OCI-LY7 (cell line): Measurements from ENCODE around the gene ELMO1. TPM values are rescaled to one million over a fixed set of nuclear protein-coding genes. Genes with fewer than 3 reads are reported as not detected.

Source experiments
- BruUV-seq: library from RNA; stranded (reverse); fragments of 400-500 nt; replicated peaks from 2 replicates; lab custom pipeline; 2021; lab: Mats Ljungman, UMichigan
- CTCF ChIA-PET: fragments of 300-600 bp; sonication (Branson Sonifier 250); formaldehyde crosslinking; loops from one replicate; lab custom pipeline; 2022; ENCODE audit warnings: antibody characterized with exemption; ENCODE audit not compliant: unreplicated experiment; lab: Charles Lee
- POLR2A ChIA-PET: fragments of 300-600 bp; sonication (Branson Sonifier 250); formaldehyde crosslinking; loops from one replicate; lab custom pipeline; 2022; ENCODE audit warnings: antibody characterized with exemption; lab: Charles Lee
- DNase-seq: peaks from one replicate; pipeline ENCODE4 v3.0.0-alpha.2; 2015; ENCODE audit warnings: low spot score
- H2AFZ ChIP-seq: fragments of 200-600 bp; sonication (generic), shearing (Covaris generic); 2 replicates; pipeline ENCODE4 v1.6.1; 2014; ENCODE audit warnings: mild to moderate bottlenecking, antibody characterized with exemption, low read length, moderate library complexity
- H3K27ac ChIP-seq: fragments of 200-600 bp; sonication (generic); 2 replicates; pipeline ENCODE4 v1.5.1; 2014; ENCODE audit warnings: mixed run types, low read depth, mild to moderate bottlenecking, moderate library complexity, low read length, inconsistent platforms; ENCODE audit not compliant: poor library complexity, severe bottlenecking
- H3K36me3 ChIP-seq: fragments of 200-600 bp; sonication (generic); 2 replicates; pipeline ENCODE4 v1.6.1; 2014; ENCODE audit warnings: mild to moderate bottlenecking, antibody characterized with exemption, low read length, moderate library complexity, mixed read lengths; ENCODE audit not compliant: insufficient read depth
- H3K4me1 ChIP-seq: fragments of 200-600 bp; sonication (generic); 2 replicates; pipeline ENCODE4 v1.5.1; 2014; ENCODE audit warnings: mild to moderate bottlenecking, low read length; ENCODE audit not compliant: insufficient read depth, poor library complexity, severe bottlenecking
- H3K4me2 ChIP-seq: fragments of 200-600 bp; sonication (generic); 2 replicates; pipeline ENCODE4 v1.6.1; 2014; ENCODE audit warnings: mild to moderate bottlenecking, low read length
- H3K4me3 ChIP-seq: fragments of 200-600 bp; sonication (generic); 2 replicates; pipeline ENCODE4 v1.5.1; 2014; ENCODE audit warnings: mild to moderate bottlenecking, low read depth, low read length; ENCODE audit not compliant: poor library complexity, severe bottlenecking
- H3K79me2 ChIP-seq: fragments of 200-600 bp; sonication (generic); 2 replicates; pipeline ENCODE4 v1.6.1; 2016; ENCODE audit warnings: low read depth, mild to moderate bottlenecking, low read length, moderate library complexity, mixed read lengths; ENCODE audit not compliant: insufficient read depth
- H3K9me2 ChIP-seq: fragments of 200-600 bp; sonication (generic); 2 replicates; pipeline ENCODE4 v1.6.1; 2016; ENCODE audit warnings: mild to moderate bottlenecking, low read length, mixed read lengths; ENCODE audit not compliant: insufficient read depth
- H3K9me3 ChIP-seq: fragments of 200-600 bp; sonication (generic); 2 replicates; pipeline ENCODE4 v1.6.1; 2014; ENCODE audit warnings: mild to moderate bottlenecking, mixed run types, low read length, mixed read lengths
- H4K20me1 ChIP-seq: fragments of 200-600 bp; sonication (generic); 2 replicates; pipeline ENCODE4 v1.6.1; 2014; ENCODE audit warnings: mild to moderate bottlenecking, antibody characterized with exemption, low read length, moderate library complexity, mixed read lengths; ENCODE audit not compliant: insufficient read depth
- EZH2phosphoT487 ChIP-seq: fragments of 200-600 bp; sonication (generic); IDR thresholded peaks from 2 replicates; pipeline ENCODE4 v1.6.1; 2018; ENCODE audit warnings: low read depth, borderline replicate concordance, mild to moderate bottlenecking, mixed run types, antibody characterized with exemption, low read length, moderate library complexity, mixed read lengths
- intact Hi-C: fragments of 100-400 bp; cut with micrococcal nuclease; formaldehyde crosslinking; loops from one replicate; pipeline ENCODE4 v1.10.0; 2022; ENCODE audit not compliant: unreplicated experiment
- total RNA-seq, 2 experiments: library from RNA; depleted of rRNA in 1 of 2; stranded (reverse); fragments of >200 nt in 1 of 2; shearing (Covaris generic) in 1 of 2; gene quantifications; 2 replicates each; pipeline ENCODE4 v1.2.3, GENCODE V29; 2014 to 2022
- TF ChIP-seq, protein P1 (sequence below): fragments of 200-600 bp; sonication (generic); conservative IDR thresholded peaks from 2 replicates; pipeline ENCODE4 v1.5.1; 2014; ENCODE audit warnings: mild to moderate bottlenecking, antibody characterized with exemption, low read length, moderate library complexity, mixed read lengths

ELMO1 gene
- total RNA-seq, 2 experiments from 2014 or later = 101 to 103 TPM

DNA sequence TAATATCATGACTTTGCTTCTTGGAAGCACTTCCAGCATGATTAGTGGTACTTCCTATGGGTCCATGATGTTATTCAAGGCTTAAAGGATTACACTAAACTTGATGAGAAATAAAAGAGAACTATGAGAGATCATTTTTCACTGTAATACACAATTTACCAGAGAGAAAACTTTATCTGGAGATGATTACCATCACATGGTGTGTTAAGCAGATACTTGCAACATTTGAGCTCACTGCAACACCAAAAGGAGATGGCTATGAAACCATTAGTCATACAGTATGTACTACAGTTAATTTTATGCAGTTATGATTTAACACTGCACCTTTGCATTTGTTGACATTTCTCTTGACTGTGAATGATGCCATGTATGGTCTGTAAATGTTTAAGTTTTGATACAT is 413.0 kb downstream of the ELMO1 start:
- POLR2A ChIA-PET = interaction anchor here (1.0 to 1.3 kb wide), 2 partner anchors 9 kb away, joined by 3 read pairs; no protein-coding TSS in a partner anchor
- BruUV-seq = no TSS peak
- H4K20me1 ChIP-seq = no peaks in the 10 kb centered on the region
- H3K4me3 ChIP-seq = no peak overlapping the region
- no peaks in the 10 kb centered on the region for H3K9me2 ChIP-seq
- no peak overlapping the region for H3K4me2 ChIP-seq
- H3K9me3 ChIP-seq = no peaks in the 10 kb centered on the region
- no peak overlapping the region for H3K27ac ChIP-seq
- H3K4me1 ChIP-seq = no peaks in the 10 kb centered on the region
- no peak for TF ChIP-seq EZH2phosphoT487
- TF ChIP-seq, protein P1, sequence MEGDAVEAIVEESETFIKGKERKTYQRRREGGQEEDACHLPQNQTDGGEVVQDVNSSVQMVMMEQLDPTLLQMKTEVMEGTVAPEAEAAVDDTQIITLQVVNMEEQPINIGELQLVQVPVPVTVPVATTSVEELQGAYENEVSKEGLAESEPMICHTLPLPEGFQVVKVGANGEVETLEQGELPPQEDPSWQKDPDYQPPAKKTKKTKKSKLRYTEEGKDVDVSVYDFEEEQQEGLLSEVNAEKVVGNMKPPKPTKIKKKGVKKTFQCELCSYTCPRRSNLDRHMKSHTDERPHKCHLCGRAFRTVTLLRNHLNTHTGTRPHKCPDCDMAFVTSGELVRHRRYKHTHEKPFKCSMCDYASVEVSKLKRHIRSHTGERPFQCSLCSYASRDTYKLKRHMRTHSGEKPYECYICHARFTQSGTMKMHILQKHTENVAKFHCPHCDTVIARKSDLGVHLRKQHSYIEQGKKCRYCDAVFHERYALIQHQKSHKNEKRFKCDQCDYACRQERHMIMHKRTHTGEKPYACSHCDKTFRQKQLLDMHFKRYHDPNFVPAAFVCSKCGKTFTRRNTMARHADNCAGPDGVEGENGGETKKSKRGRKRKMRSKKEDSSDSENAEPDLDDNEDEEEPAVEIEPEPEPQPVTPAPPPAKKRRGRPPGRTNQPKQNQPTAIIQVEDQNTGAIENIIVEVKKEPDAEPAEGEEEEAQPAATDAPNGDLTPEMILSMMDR = no peak
- peaks cover 18% of the 10 kb centered on the region; the same call in 1 of the 2 replicates for H3K36me3 ChIP-seq
- no peak for DNase-seq
- CTCF ChIA-PET = no interaction called here
- intact Hi-C loops = no loop called here
- no peak overlapping the region for H2AFZ ChIP-seq
- no peaks in the 10 kb centered on the region for H3K79me2 ChIP-seq

DNA sequence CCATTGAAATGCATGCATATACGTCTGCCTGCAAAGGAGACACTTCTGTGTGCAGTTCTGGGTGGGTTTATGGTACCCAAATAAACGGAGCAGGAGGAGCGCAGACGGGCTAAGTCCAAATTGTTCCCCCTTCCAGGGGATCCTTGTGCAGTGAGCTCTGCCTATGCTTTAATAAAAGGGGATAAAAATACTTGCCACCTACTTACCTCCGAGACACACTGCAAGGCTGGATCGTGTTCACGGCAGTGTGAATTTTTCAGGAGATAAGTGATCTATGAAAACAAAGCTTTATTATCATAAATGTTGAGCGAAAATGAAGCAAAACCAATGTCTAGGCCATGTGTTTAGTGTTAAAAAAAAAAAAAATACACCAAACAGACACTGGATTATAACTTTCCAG is 415.5 kb downstream of the ELMO1 start:
- CTCF ChIA-PET = no interaction called here
- DNase-seq = no peak
- Histone ChIP-seq H3K27ac (no peak overlapping the region), H3K9me2 (no peaks in the 10 kb centered on the region), H3K9me3 (no peaks in the 10 kb centered on the region), H3K4me1 (no peaks in the 10 kb centered on the region), H3K4me2 (no peak overlapping the region), H4K20me1 (no peaks in the 10 kb centered on the region), H3K4me3 (no peak overlapping the region), H3K36me3 (peaks cover 18% of the 10 kb centered on the region; the same call in 1 of the 2 replicates), H2AFZ (no peak overlapping the region), H3K79me2 (no peaks in the 10 kb centered on the region)
- intact Hi-C loops = no loop called here
- BruUV-seq = no TSS peak
- TF ChIP-seq, protein P1 = no peak
- no peak for TF ChIP-seq EZH2phosphoT487
- POLR2A ChIA-PET = interaction anchor here (0.5 kb wide), 1 partner anchor 138 kb away, joined by 3 read pairs; no protein-coding TSS in a partner anchor

DNA sequence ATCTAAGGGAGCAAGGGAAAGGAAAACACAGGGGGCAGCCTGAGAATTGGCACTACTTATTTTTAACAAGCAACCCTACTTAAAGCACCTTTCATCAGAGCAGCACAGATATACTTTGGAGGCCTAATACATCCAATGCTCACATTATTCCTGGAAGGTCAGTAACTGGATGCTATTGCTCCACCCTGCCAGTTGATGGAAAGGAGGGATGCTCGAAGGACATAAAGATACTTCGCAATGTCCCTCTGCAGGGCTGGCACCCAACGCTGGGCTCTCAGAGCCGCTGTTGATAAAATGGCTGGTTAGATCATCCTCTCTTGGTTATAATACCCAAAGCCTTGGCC is 416.4 kb downstream of the ELMO1 start:
- TF ChIP-seq, protein P1 = no peak
- no peak for TF ChIP-seq EZH2phosphoT487
- Histone ChIP-seq H3K36me3 (peaks cover 18% of the 10 kb centered on the region; the same call in 1 of the 2 replicates), H3K27ac (no peak overlapping the region), H3K79me2 (no peaks in the 10 kb centered on the region), H3K9me2 (no peaks in the 10 kb centered on the region), H4K20me1 (no peaks in the 10 kb centered on the region), H3K4me1 (no peaks in the 10 kb centered on the region), H3K4me2 (no peak overlapping the region), H2AFZ (no peak overlapping the region), H3K4me3 (no peak overlapping the region), H3K9me3 (no peaks in the 10 kb centered on the region)
- CTCF ChIA-PET = no interaction called here
- DNase-seq = no peak
- POLR2A ChIA-PET = no interaction called here
- intact Hi-C loops = no loop called here
- BruUV-seq = no TSS peak
